ENCODE results near the gene MNAT1.

The MNAT1 gene

DNA sequence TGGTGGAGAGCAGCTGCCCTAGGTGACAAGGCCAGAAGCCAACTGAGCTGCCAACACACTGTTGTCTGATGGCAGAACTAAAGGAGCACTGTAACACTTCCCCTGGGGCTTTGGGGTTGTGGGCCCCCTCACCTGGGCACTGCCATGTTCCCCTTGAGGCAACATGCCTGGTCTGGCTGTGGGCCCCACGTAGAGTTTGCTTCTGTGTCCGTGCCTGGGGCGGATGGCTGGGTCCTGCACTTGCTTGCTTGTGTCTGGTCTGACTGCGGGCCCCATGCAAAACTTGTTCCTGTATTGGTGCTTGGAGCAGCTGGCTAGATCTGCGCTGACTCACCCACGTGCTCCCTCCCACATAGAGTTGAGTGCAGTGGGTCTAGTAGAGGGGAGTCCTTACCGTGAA lies 78.4 kb downstream of the MNAT1 start:
- H3K36me3 ChIP-seq (ENCODE audit: insufficient read depth, low read length), result peaks cover 25% of the 10 kb centered on the region

DNA sequence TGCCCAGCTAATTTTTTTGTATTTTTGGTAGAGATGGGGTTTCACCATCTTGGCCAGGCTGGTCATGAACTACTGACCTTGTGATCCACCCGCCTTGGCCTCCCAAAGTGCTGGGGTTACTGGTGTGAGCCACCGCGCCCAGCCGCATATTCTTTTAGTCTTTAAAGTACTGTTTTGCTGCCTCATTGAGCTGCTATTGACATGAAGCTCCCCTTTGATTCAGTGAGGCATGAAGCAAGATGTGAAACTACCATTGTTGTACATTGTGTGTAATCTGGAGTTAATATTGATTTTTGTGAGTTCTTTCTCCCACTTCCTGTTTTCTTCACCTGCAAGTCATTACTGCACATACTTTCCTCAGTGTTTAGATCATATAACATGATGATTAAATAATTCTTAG lies 80.8 kb downstream of the MNAT1 start:
- no peak overlapping the region for H3K4me2 ChIP-seq (ENCODE audit: insufficient read depth, low read length)
- H3K79me2 ChIP-seq (ENCODE audit: insufficient read depth, low read length), result no peaks in the 10 kb centered on the region

More for the DNA sequence above, 78.4 kb downstream of the MNAT1 start:
- H3K9me3 ChIP-seq (ENCODE audit: insufficient read depth, low read length, severe bottlenecking), result no peaks in the 10 kb centered on the region
- no peaks in the 10 kb centered on the region for H4K20me1 ChIP-seq (ENCODE audit: insufficient read depth, low read length)
- H3K9ac ChIP-seq (ENCODE audit: low read depth, low read length), result no peak overlapping the region
- no peaks in the 10 kb centered on the region for H3K4me1 ChIP-seq (ENCODE audit: insufficient read depth, low read length)
- no peak overlapping the region for H3K4me3 ChIP-seq (ENCODE audit: low read depth in 1 of 2, low read length in 2 of 2)
- TF ChIP-seq, protein P1, sequence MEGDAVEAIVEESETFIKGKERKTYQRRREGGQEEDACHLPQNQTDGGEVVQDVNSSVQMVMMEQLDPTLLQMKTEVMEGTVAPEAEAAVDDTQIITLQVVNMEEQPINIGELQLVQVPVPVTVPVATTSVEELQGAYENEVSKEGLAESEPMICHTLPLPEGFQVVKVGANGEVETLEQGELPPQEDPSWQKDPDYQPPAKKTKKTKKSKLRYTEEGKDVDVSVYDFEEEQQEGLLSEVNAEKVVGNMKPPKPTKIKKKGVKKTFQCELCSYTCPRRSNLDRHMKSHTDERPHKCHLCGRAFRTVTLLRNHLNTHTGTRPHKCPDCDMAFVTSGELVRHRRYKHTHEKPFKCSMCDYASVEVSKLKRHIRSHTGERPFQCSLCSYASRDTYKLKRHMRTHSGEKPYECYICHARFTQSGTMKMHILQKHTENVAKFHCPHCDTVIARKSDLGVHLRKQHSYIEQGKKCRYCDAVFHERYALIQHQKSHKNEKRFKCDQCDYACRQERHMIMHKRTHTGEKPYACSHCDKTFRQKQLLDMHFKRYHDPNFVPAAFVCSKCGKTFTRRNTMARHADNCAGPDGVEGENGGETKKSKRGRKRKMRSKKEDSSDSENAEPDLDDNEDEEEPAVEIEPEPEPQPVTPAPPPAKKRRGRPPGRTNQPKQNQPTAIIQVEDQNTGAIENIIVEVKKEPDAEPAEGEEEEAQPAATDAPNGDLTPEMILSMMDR (IDR thresholded peaks at IDR 0.05; ENCODE audit: borderline replicate concordance, extremely low read depth, low read length, poor library complexity, severe bottlenecking), result no peak
- TF ChIP-seq EZH2 (IDR thresholded peaks at IDR 0.05; ENCODE audit: borderline replicate concordance, low read depth, low read length, severe bottlenecking), result no peak
- H2AFZ ChIP-seq (ENCODE audit: low read depth, low read length), result no peak overlapping the region
- ATAC-seq (ENCODE audit: insufficient read depth, low read depth), result no peak
- no peaks in the 10 kb centered on the region for H3K27me3 ChIP-seq (ENCODE audit: insufficient read depth, low read length, poor library complexity)
- no peak overlapping the region for H3K4me2 ChIP-seq (ENCODE audit: insufficient read depth, low read length)
- no peak overlapping the region for H3K27ac ChIP-seq (ENCODE audit: low read length)
- DNase-seq, result no peak
- no peaks in the 10 kb centered on the region for H3K79me2 ChIP-seq (ENCODE audit: insufficient read depth, low read length)

DNA sequence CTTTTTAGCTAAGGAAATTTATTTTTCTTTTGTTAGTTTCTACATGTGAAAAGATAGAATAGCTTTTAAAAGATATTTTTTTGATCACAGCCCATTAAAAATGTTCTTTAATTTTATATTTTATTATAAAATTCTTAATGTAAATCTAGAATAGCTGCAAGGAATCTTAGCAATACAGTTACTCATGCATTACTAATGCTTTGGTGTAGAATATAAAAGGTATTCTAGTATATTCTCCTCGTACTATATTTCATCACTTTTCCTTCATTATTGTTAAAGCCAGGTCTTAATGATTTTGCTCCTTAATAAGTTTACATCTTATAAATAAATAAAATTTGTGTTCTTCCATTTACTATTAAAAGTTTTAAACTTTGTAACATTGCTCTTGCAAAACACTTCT lies 82.6 kb downstream of the MNAT1 start:
- Histone ChIP-seq H3K4me3 (ENCODE audit: low read depth in 1 of 2, low read length in 2 of 2) (no peak overlapping the region), H3K27me3 (ENCODE audit: insufficient read depth, low read length, poor library complexity) (no peaks in the 10 kb centered on the region), H3K79me2 (ENCODE audit: insufficient read depth, low read length) (no peaks in the 10 kb centered on the region), H3K9me3 (ENCODE audit: insufficient read depth, low read length, severe bottlenecking) (no peaks in the 10 kb centered on the region), H3K9ac (ENCODE audit: low read depth, low read length) (no peak overlapping the region), H2AFZ (ENCODE audit: low read depth, low read length) (no peak overlapping the region), H3K36me3 (ENCODE audit: insufficient read depth, low read length) (peaks cover 29% of the 10 kb centered on the region), H4K20me1 (ENCODE audit: insufficient read depth, low read length) (no peaks in the 10 kb centered on the region), H3K27ac (ENCODE audit: low read length) (no peak overlapping the region), H3K4me2 (ENCODE audit: insufficient read depth, low read length) (no peak overlapping the region), H3K4me1 (ENCODE audit: insufficient read depth, low read length) (no peaks in the 10 kb centered on the region)
- DNase-seq, result no peak
- no peak for ATAC-seq (ENCODE audit: insufficient read depth, low read depth)
- TF ChIP-seq, protein P1 (IDR thresholded peaks at IDR 0.05; ENCODE audit: borderline replicate concordance, extremely low read depth, low read length, poor library complexity, severe bottlenecking), result no peak
- no peak for TF ChIP-seq EZH2 (IDR thresholded peaks at IDR 0.05; ENCODE audit: borderline replicate concordance, low read depth, low read length, severe bottlenecking)

More for the DNA sequence above, 80.8 kb downstream of the MNAT1 start:
- no peak for TF ChIP-seq EZH2 (IDR thresholded peaks at IDR 0.05; ENCODE audit: borderline replicate concordance, low read depth, low read length, severe bottlenecking)
- TF ChIP-seq, protein P1 (IDR thresholded peaks at IDR 0.05; ENCODE audit: borderline replicate concordance, extremely low read depth, low read length, poor library complexity, severe bottlenecking), result no peak
- Histone ChIP-seq H2AFZ (ENCODE audit: low read depth, low read length) (no peak overlapping the region), H3K27ac (ENCODE audit: low read length) (no peak overlapping the region), H4K20me1 (ENCODE audit: insufficient read depth, low read length) (no peaks in the 10 kb centered on the region), H3K4me3 (ENCODE audit: low read depth in 1 of 2, low read length in 2 of 2) (no peak overlapping the region), H3K4me1 (ENCODE audit: insufficient read depth, low read length) (no peaks in the 10 kb centered on the region), H3K9me3 (ENCODE audit: insufficient read depth, low read length, severe bottlenecking) (no peaks in the 10 kb centered on the region), H3K36me3 (ENCODE audit: insufficient read depth, low read length) (peaks cover 29% of the 10 kb centered on the region), H3K9ac (ENCODE audit: low read depth, low read length) (no peak overlapping the region), H3K27me3 (ENCODE audit: insufficient read depth, low read length, poor library complexity) (no peaks in the 10 kb centered on the region)
- DNase-seq, result no peak
- no peak for ATAC-seq (ENCODE audit: insufficient read depth, low read depth)

DNA sequence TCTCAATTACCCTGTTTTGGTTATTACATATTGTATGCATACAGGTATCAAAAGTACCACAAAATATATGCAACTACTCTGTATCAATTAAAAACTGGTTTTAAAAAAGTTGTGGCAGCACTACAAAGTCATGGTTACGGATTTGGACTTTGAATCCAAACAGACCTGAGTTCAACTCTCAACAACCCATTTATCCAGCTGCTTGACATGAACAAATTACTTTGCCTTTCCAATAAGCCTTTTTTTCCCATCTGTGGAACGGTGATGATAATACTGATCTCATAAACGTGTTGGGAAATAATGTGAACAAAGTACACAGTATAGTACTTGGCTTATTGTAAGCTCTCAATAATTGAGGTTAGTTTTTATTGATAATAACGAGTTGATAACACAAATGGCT lies 85.0 kb downstream of the MNAT1 start:
- no peak overlapping the region for H3K9ac ChIP-seq (ENCODE audit: low read depth, low read length)
- no peaks in the 10 kb centered on the region for H4K20me1 ChIP-seq (ENCODE audit: insufficient read depth, low read length)
- DNase-seq (no peak), ATAC-seq (ENCODE audit: insufficient read depth, low read depth) (no peak)
- no peaks in the 10 kb centered on the region for H3K4me1 ChIP-seq (ENCODE audit: insufficient read depth, low read length)
- no peaks in the 10 kb centered on the region for H3K27me3 ChIP-seq (ENCODE audit: insufficient read depth, low read length, poor library complexity)
- no peaks in the 10 kb centered on the region for H3K79me2 ChIP-seq (ENCODE audit: insufficient read depth, low read length)
- no peak overlapping the region for H2AFZ ChIP-seq (ENCODE audit: low read depth, low read length)
- no peak overlapping the region for H3K4me2 ChIP-seq (ENCODE audit: insufficient read depth, low read length)
- H3K36me3 ChIP-seq (ENCODE audit: insufficient read depth, low read length), result peaks cover 12% of the 10 kb centered on the region
- H3K27ac ChIP-seq (ENCODE audit: low read length), result no peak overlapping the region
- no peak overlapping the region for H3K4me3 ChIP-seq (ENCODE audit: low read depth in 1 of 2, low read length in 2 of 2)
- no peak for TF ChIP-seq EZH2 (IDR thresholded peaks at IDR 0.05; ENCODE audit: borderline replicate concordance, low read depth, low read length, severe bottlenecking)
- TF ChIP-seq, protein P1 (IDR thresholded peaks at IDR 0.05; ENCODE audit: borderline replicate concordance, extremely low read depth, low read length, poor library complexity, severe bottlenecking), result no peak
- H3K9me3 ChIP-seq (ENCODE audit: insufficient read depth, low read length, severe bottlenecking), result no peaks in the 10 kb centered on the region
